Measurements from ENCODE around the gene CEP112. TPM values are rescaled to one million over a fixed set of nuclear protein-coding genes. Genes with fewer than 3 reads are reported as not detected.

CEP112 gene
- total and polyA plus RNA-seq, 4 donors, result 1.1 to 4.9 (median 1.4) TPM

GRCh38 chr17:65886315-65887245 is 305.4 kb downstream of the CEP112 start (continued):
- TF ChIP-seq HNF4A (conservative IDR thresholded peaks at IDR 0.05) (no peak), SP1 (IDR thresholded peaks at IDR 0.05) (no peak)

DNA sequence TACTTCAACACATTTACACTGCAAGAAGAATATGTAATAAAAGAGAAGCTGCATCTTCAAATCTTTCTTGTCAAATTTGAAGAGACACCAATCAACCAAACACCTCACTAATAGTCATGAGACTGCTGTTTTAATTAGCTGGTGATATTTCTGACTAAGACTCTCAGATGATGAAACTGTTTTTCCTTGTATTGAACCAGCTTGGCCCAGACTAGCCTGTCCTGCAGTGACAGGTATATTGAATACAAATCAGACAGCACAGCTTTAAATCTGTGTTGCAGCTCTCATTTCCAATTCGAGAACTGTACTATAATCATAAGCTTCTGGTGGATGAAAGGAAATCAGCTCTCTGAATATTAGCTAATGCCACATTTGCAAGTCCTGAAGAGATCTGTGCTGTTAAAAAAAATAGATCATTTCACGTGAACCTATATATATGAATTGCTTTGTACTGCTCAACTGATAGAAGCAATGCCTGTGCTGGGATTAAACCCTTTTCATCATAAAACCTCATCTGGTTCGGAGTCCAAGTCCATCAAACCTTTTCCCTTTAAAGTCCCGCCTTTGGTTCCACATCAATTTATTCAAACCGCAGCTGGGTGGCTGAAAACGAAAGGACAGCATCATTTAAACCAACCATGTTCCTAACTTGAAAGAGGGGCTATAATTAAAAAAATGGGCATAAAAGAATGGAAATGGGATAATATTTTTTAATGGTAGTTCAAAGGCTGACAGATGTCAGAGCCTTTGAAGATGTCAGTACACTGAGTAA is 306.2 kb downstream of the CEP112 start:
- Histone ChIP-seq H3K27me3 (ENCODE audit: control insufficient read depth in 4 of 4, insufficient read depth in 4 of 4, low read length in 3 of 4) (no peaks in the 10 kb centered on the region), H3K9me3 (ENCODE audit: control insufficient read depth in 4 of 4, low read length in 3 of 4) (no peaks in the 10 kb centered on the region), H3K9ac (ENCODE audit: low read depth in 1 of 2, low read length in 2 of 2) (no peak overlapping the region), H3K36me3 (ENCODE audit: control insufficient read depth in 4 of 4, insufficient read depth in 3 of 4, low read depth in 1 of 4, low read length in 3 of 4) (no peaks in the 10 kb centered on the region), H3K4me1 (ENCODE audit: control insufficient read depth in 4 of 4, insufficient read depth in 4 of 4, low read length in 3 of 4) (no peaks in the 10 kb centered on the region), H3K4me3 (ENCODE audit: low read depth in 1 of 3, low read length in 3 of 3) (no peak overlapping the region), H3K27ac (ENCODE audit: low read depth in 1 of 2, low read length in 2 of 2) (no peak overlapping the region)
- TF ChIP-seq TAF1 (conservative IDR thresholded peaks at IDR 0.05) (no peak), SP1 (IDR thresholded peaks at IDR 0.05) (no peak), RAD21 (IDR thresholded peaks at IDR 0.05) (no peak), YY1 (IDR thresholded peaks at IDR 0.05) (no peak), REST (IDR thresholded peaks at IDR 0.05) (no peak), JUND (IDR thresholded peaks at IDR 0.05) (no peak), FOXA2 (IDR thresholded peaks at IDR 0.05) (no peak), CTCF (IDR thresholded peaks at IDR 0.05; ENCODE audit: low read depth, low read length, missing input control) (no peak)
- TF ChIP-seq, protein P1, sequence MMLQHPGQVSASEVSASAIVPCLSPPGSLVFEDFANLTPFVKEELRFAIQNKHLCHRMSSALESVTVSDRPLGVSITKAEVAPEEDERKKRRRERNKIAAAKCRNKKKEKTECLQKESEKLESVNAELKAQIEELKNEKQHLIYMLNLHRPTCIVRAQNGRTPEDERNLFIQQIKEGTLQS (IDR thresholded peaks at IDR 0.05), result no peak
- TF ChIP-seq, protein P2, sequence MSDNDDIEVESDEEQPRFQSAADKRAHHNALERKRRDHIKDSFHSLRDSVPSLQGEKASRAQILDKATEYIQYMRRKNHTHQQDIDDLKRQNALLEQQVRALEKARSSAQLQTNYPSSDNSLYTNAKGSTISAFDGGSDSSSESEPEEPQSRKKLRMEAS (IDR thresholded peaks at IDR 0.05), result no peak
- WGBS, result 90% methylated on average over 6 of the region's 6 CpGs
- no peak for DNase-seq (ENCODE audit: low spot score)

DNA sequence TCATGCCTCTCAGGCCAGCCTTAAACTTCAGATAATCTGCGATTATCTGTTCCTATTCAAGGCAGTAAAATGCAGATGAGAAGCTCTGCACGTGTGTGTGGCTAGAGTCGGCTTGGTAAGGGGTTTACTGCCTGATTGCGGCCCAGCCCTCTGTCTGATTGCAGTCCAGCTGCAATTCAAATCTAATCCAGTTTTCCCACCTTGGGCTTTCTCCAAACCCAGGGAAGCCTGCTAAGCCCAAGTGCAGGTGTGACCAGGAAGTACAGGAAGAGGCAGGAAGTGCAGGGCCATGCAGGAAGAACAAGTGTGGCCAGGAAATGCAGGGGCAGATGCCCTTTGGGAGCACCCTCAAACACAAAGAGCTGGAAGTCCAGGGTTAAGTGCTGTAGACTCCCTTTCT is 314.9 kb downstream of the CEP112 start:
- Histone ChIP-seq H3K9ac (ENCODE audit: low read depth in 1 of 2, low read length in 2 of 2) (no peak overlapping the region), H3K27ac (ENCODE audit: low read depth in 1 of 2, low read length in 2 of 2) (no peak overlapping the region), H3K4me1 (ENCODE audit: control insufficient read depth in 4 of 4, insufficient read depth in 4 of 4, low read length in 3 of 4) (no peaks in the 10 kb centered on the region), H3K27me3 (ENCODE audit: control insufficient read depth in 4 of 4, insufficient read depth in 4 of 4, low read length in 3 of 4) (no peaks in the 10 kb centered on the region), H3K9me3 (ENCODE audit: control insufficient read depth in 4 of 4, low read length in 3 of 4) (peaks cover 0 to 3% (median 2%) of the 10 kb centered on the region in 4 donors), H3K4me3 (ENCODE audit: low read depth in 1 of 3, low read length in 3 of 3) (no peak overlapping the region), H3K36me3 (ENCODE audit: control insufficient read depth in 4 of 4, insufficient read depth in 3 of 4, low read depth in 1 of 4, low read length in 3 of 4) (no peaks in the 10 kb centered on the region)
- DNase-seq (ENCODE audit: low spot score), result no peak
- WGBS, result 79% methylated on average over 4 of the region's 4 CpGs
- TF ChIP-seq FOXA1 (IDR thresholded peaks at IDR 0.05) (no peak), REST (IDR thresholded peaks at IDR 0.05) (no peak), JUND (IDR thresholded peaks at IDR 0.05) (no peak), SP1 (IDR thresholded peaks at IDR 0.05) (no peak), NR2F2 (IDR thresholded peaks at IDR 0.05) (no peak), TAF1 (conservative IDR thresholded peaks at IDR 0.05) (no peak), GABPA (IDR thresholded peaks at IDR 0.05 in 1 of 2, conservative IDR thresholded peaks at IDR 0.05 in 1 of 2) (no peak), YY1 (IDR thresholded peaks at IDR 0.05) (no peak), RAD21 (IDR thresholded peaks at IDR 0.05) (no peak), RXRA (IDR thresholded peaks at IDR 0.05) (no peak)
- TF ChIP-seq, protein P3, sequence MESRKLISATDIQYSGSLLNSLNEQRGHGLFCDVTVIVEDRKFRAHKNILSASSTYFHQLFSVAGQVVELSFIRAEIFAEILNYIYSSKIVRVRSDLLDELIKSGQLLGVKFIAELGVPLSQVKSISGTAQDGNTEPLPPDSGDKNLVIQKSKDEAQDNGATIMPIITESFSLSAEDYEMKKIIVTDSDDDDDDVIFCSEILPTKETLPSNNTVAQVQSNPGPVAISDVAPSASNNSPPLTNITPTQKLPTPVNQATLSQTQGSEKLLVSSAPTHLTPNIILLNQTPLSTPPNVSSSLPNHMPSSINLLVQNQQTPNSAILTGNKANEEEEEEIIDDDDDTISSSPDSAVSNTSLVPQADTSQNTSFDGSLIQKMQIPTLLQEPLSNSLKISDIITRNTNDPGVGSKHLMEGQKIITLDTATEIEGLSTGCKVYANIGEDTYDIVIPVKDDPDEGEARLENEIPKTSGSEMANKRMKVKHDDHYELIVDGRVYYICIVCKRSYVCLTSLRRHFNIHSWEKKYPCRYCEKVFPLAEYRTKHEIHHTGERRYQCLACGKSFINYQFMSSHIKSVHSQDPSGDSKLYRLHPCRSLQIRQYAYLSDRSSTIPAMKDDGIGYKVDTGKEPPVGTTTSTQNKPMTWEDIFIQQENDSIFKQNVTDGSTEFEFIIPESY (IDR thresholded peaks at IDR 0.05), result no peak

Measured in liver (tissue), 9 donors.